ENCODE measurements around the gene ENDOU.

ENDOU gene

DNA sequence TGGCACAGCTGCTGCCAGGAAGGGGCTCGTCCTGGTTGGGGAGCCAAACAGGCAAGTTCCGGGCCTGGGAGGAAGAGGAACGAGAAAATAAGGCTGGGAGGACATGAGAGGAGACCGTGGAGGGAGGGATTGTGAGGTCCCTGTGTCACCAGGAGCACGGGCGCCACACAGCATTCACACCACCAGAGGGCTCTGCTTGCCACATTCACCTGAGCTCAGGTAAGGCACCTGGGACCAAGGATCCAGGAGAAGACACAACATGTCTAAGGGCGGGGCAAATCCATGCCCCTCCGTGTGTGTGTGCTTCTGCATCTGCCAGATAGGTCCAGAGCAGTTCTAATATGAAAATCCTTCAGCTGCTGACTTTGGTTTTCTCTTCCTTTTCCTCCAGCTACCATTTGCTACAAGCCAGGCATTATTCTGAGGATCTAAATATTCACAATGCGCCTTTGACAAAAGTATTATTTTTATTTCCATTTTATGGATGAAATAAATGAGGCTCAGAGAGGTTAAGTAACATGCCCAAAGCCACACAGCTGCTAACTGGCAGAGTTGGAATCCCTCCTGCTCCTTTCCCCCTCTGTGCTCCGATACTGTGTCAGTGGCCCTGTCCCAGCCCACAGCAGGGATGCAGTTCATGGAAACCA, 18.8 kb upstream of the ENDOU start:
- DNase-seq (ENCODE audit: low read depth in 2 of 2), result peak; percentile 29 to 33

DNA sequence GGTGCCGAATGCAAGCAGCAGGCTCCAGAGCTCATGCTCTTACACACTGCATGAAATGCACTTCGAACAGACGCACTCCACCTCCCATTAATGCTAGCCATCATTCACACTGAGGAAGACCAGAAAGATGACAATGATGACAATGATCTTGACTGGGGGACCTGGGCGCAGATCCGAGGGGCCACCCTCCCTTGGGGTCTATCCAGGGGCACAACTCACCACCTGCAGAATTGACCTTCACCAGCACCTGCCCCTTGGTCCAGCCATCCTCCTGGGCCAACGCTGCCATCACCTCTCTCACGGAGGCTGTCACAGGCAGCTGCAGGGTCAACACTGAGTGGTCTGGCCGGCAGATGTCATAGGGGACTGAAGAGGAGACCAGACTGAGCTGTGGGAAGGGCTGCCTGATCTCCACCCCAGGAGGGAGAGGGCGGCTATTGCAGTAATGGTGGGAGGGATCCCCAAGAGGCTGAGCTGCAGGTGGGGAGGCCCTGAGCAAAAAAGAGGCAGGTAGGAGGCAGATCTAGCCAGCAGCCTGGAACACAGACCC, 18.1 kb upstream of the ENDOU start:
- DNase-seq (ENCODE audit: low read depth in 2 of 2), result no peak

DNA sequence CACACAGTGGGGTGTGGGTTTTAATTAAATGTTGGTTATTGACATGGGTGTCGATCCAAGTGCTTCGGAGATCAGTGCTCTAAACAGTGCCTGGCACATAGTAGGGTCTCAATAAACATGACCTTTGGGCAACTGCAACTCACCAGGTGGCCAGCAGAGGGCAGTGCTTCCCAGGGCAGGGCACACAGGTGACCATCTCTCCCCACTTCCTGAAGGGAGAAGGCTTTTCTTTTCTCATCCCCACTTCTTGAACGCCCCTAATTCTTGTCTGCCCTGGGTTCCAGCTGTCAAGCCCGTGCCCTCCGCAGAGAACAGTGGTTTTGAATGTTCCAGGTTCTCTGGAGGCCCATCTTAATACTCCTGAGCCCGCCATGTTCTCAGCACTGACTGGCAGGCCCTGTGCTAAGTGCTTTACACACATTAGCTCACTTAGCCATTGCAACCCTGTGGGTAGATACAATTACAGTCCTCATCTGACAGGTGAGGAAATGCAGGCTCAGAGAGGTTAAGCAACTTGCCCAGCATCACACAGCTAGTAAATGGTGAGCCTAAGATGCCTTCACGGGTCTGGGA, 17.0 kb upstream of the ENDOU start:
- DNase-seq (ENCODE audit: low read depth in 2 of 2), result peak; percentile 41 to 63

DNA sequence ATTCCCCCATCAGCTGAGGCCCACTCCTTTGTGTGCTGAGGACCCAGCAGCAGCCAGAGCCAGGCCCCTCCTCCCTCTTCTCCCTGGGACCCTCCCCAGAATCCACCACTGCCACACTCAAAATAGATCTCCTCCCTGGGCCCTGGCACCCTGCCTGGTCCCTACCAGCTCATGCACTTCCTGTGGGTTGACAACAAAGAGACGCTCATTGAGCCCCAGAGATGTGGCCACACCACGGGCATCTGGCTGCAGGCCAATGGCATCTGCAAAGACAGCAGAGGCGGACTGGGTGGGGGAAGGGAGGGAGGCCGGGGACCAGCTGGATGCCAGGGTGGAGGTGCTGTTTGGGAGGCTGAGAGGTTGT, 16.0 kb upstream of the ENDOU start:
- peak in 1 of 2 donors; percentile 31 for DNase-seq (ENCODE audit: low read depth in 2 of 2)

DNA sequence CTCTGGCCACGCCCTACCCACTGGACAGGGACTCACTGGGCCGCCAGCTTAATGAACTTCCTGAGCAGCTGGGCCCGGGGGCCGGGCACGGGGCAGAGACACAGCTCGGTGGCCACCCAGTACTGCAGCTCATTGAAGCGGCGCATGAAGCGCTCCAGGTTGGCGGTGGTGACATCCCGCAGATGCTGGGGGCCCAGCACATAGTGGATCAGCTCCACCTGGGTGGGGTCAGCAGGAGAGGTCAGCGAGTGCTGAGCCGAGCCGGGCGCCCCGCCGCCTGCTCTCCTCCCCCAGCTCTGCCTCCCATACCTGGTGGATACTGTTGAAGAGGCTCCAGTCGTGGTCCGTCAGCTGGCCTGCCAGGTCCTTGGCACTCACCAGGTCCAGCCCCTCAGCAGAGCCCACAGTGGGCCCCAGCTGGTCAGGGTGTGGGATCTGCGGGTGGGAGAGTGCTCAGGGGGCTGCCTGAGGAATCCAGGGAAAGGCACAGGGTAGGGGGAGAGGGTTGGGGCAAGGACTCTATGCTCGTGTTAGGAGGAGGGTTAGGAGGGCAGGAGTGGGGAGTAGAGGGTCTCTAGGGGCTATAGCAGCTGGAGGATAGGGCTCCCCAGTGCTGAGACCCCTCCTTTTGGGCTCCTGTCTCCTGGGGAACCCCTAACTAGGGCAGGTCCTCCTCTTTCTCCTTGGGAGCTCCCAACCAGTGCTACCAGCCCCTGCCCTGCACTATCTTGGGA, 15.5 kb upstream of the ENDOU start:
- DNase-seq (ENCODE audit: low read depth in 2 of 2), result no peak

DNA sequence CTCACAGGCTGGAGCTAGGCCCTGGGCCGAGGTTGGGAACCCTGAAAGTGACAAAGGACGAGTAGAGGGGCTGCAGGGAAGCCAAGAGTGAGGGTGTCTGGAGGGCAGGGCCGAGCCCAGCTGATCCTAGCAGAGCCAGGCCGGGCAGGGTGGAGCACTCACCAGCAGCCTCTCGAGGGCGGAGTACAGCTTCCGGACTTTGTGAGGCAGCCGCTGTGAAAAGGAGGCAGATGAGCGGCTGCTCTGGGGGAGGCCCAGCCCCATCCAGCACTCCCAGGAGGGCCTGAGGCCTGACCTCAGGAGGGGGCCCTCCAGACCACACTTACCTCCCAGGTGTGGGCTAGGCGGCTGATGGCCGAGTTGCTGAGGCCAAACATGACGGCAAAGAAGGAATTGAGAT, 14.7 kb upstream of the ENDOU start:
- DNase-seq (ENCODE audit: low read depth in 2 of 2), result no peak

DNA sequence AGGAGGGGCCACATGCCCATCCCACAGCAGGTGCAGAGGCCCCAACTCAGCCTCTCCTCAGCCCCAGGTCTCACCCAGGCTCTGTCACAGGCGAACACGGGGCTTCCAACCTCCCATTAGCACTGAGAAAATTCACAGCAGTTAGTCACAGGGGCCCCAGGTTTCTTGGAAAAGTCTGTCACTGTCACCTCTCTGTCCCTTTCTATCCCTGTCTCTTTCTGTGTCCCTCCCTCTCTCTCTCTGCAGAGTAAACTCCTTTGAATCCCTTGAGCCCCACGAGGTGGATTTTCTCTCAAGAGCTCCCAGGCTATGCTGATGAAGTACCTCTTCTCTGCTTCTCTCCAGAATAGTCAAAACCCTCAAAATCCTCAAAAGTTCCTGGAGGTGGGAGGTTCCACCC, 14.0 kb upstream of the ENDOU start:
- DNase-seq (ENCODE audit: low read depth in 2 of 2), result no peak

DNA sequence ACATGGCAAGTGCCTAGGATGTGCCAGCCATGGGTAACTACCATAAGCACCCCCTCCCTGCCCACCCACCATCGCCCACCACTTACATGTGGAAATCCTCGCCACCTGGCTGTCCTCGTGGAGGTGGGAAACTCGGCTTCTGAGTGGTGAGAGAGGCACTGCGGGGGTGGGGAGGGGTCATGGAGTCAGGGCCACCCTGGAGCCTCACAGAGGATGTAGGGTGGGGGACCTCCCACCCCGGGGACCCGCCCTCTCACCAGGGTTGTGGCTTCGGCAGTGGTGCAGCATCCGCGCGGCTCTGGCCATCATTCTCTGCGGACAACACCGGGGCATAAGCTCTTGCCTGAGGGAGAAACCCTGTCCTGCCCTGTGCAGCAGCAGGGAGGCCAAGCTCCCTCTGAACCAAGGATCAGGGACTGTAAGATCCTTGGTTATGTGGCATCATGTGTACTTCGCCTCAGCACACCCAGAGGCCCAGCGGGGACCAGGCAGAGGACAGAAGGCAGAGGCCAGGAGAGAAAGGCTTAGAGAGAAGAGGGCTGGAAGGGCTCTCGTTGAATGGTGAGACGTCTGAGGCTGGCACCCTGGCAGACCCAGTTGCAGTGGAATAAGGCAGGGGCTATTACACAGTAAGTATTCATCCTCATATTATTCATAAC, 12.8 kb upstream of the ENDOU start:
- no peak for DNase-seq (ENCODE audit: low read depth in 2 of 2)

DNA sequence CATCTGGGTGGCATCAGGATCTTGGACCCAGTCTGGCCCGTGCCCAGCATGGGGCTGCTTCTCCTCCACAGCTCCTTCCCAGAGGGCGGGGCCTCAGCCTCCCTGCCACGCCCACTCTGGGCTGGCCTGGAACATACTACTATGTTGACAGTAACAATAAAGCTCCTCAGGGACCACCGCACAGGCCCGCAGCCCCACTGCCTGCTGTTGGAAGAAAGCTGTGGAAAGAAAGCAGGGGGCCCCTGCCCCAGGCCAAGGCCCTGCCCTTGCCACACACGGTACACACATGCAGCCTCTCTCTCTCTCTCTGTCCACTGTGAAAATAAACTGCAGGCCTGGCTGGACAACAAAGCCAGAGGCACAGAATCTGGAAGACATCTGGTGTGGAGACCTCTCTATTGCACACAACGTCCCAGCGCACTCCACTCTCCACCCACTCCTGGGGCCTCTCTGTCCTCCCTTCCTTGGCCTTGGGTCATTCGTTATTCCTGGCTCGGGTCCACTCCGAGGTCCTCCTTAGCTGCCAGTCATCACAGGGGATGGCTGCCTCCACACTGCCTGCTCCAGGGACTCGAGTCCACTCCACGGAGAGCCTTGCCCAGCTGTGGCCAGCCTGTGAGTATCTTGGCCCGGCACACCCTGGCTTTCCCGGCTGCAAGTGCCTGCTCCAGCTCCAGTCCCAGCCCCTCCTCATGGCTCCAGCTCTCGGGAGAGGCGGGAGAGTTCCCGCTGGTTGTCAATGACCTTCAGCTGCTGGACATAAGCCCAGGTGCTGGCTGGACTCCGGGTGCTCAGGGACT, 11.8 kb upstream of the ENDOU start:
- DNase-seq (ENCODE audit: low read depth in 2 of 2), result no peak

DNA sequence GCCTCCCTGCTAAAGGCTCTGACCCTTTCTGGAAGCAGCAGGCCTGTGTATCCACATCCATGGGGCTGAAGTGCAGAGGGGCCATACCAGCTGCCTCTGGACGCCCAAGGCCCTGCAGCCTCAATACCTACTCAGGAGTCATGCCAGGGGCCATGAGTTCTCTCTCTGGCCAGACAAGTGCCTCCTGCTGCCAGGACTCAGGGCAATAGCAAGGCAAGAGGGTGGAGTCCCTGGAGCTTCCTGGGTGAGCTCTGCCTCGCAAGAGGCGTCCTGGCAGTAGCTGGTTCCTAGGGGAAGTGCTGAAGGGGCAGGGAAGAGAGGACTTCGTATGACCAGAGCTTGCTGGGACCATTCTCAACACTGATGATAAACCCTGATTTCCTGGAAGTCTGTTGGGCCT, 10.9 kb upstream of the ENDOU start:
- DNase-seq (ENCODE audit: low read depth in 2 of 2), result no peak

DNA sequence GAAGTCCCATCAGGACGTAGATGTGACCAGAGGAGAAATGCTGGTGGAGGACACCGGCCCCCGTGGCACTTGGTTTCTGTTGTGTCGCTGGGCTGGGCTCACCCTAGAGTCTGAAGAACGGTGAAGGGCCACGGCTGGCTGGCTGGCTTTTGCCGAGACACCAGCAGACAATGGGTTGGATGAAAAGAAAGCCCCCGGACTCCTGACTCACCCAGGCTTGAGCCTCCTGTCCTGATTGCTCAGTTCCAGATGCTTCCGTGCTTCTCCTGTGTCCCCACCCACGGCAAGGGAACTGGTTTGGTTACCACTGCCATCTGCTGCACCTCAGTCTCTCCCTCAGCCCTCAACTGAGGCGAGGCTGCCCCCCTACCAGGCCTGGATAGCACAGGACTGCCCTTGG, 10.4 kb upstream of the ENDOU start:
- DNase-seq (ENCODE audit: low read depth in 2 of 2), result no peak

DNA sequence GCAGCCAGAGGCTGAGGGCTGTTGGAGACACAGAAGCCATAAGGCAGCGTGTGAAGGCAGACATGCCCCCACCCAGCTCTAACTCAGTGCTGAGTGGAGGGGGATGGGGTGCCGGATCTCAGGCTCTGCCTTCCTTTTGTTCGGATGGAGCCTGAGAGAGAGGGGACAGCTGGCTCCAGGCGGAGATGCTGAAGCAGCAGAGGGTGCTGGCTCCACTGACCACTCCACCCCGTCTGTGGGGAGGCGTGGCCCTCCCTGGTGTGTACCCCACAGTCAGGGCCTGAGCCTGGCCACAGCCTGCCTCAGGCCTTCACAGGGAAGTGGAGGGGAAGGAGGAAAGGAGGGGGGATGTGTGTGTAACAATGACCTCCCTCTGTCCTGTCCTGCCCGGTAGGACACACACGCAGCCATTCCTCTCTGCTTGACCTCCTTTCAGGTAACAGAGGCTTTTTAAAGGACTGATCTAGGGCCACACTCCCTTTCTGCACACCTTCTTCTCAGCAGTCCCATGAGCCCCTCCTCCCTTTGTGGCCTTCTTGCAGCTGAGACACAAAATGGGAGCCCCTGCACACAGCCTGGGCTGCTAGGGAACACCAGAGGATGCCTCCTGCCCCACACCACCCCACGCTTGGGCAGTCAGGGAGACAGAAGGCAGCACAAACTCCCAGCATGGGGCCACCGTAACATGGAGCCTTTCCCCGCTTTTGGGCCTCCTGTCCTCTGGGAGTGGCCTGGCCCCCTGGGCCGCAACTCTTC, 9.6 kb upstream of the ENDOU start:
- DNase-seq (ENCODE audit: low read depth in 2 of 2), result no peak

DNA sequence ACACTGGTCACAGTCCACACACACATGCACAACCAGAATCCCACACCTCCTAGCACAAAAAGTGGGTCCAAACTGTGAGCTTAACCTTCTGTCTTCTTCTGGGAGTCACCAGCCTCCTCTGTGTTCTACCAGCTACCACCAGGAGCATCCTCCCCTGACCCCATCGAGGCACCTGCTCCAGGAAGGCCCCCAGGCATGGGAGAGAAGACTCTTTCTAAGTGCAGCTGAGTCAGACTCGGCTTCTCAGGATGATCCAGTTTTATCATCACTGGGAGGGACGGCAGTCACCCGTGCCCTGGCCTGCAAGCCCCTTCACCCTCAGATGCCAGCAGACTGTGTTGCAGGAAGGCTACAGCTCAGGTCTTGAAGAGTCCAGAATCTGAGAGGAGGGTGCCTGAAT, 7.9 kb upstream of the ENDOU start:
- DNase-seq (ENCODE audit: low read depth in 2 of 2), result no peak

DNA sequence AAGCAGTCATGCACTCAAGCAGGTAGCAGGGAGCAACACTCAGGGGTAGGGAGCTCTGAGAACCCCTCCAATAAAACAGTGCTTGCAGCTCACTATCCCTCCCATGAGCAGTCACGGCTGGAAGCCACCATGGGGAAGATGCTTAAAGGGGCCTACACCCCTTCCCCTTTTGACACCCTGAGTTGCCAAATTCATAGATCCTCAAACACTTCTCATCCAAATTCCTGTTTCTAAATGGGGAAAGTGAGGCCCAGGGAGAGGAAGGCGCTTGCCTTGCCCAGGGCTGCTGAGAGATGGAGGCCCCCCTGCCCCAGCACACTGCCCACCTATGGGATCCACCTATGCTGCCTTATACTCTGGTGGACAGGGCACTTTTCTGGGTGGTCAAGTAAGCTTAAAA, 7.2 kb upstream of the ENDOU start:
- DNase-seq (ENCODE audit: low read depth in 2 of 2), result no peak

DNA sequence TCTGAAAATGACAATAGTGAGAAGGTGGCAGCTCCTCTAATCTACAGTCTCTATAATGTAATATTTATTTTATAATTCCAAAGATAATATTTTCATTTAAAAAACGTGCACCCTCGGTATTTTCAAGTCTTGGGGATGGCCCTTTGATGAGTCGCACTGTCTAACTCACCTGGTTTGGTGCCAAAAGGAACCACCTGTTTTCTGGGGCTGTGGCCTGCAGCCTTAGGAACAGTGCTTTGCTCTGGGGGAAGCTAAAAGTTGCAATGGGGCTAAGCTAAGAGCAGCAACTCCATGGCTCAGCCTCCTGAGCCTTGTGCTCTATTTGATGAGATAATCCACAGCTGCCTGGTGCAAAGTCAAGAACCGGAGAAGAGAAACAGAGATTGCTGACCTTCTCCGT, 6.4 kb upstream of the ENDOU start:
- no peak for DNase-seq (ENCODE audit: low read depth in 2 of 2)

DNA sequence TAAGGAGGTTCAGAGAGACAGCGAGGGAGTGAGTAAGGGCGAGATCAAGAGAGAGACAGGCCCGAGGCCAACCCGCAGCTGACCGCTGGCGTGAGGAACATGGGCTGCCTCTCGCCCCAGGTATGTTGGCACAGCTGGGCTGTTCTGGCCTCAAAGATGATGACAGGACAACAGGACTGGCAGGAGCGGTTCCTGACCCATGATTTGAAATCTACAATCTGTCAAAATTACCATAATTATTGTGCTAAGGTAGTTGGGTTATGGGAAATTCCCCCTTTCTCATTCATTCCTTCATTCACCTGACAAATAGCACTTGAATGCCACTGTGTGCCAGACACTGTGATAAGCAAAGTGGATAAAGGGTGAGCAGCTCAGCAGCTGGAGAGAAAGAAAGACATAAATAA, 5.1 kb upstream of the ENDOU start:
- no peak for DNase-seq (ENCODE audit: low read depth in 2 of 2)

DNA sequence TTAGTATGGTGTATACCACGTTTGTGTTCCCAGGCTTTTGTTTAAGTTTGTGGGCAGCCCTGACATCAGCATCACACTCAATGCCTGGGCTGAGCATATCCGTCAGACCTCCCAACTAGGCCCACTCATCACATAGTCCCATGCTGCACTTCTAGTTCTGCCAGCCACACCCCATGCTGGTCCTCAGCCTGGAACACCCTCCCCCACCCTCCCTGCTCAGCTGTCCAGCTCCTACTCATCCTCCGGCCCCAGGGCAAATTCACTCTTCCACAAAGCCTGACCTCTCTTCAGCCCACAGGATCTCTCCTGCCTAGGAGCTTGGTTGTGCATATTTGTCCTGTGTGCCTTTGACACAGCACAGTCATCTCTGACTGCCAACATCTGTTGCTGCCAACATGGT, 3.9 kb upstream of the ENDOU start:
- DNase-seq (ENCODE audit: low read depth in 2 of 2), result no peak

DNA sequence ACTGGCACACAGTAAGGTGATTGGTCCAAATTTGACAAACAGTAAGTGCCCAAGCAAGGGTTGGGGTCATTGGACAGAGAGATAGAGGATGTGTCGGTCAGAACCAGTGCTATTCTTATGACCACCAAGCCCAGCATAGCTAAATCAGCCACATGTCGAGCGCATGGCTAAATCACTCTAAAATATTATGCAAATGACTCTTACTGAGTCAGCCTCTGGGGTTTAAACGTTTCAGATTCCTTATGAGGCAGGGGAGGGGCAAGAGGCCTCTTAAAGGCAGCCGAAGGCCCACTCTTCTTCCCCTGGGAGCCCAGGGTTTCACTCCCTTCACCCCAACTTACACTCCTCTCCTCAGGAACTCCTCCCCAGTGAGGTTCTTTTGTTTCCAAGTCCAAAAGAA, 603 bp upstream of the ENDOU start:
- no peak for DNase-seq (ENCODE audit: low read depth in 2 of 2)

DNA sequence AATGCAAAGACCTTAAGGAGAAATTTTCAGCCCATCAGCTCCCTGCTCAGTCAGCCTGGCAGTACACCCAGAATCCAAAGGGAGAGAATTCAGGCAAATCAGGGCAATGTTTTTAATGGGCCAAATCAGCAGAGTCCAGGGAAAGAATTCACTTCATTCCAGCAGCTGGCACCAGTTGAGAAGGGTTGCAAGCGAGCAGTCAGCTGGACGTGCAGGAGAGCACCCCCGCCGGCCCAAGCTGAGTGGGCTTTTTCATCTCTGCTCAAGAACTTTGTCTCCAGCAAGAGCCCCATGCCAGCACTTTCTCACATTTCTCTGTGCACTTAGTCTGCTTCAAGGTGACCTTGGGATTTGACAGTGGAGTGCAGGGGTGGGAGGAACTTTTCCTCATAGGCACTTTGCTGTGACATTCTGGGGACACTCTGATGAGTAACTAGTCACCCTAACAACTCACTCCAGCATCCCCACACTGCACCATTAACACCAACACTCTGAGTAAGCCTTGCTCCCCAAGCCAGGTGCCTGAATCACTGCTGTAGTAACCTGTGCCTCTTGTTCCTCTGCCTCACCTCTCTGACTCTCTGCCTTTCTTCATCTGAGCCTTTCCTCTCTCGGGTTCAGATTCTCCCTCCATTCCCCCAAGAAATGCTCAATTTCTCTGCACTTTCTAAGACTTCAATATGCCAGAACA, 2.2 kb downstream of the ENDOU start:
- DNase-seq (ENCODE audit: low read depth in 2 of 2), result no peak

DNA sequence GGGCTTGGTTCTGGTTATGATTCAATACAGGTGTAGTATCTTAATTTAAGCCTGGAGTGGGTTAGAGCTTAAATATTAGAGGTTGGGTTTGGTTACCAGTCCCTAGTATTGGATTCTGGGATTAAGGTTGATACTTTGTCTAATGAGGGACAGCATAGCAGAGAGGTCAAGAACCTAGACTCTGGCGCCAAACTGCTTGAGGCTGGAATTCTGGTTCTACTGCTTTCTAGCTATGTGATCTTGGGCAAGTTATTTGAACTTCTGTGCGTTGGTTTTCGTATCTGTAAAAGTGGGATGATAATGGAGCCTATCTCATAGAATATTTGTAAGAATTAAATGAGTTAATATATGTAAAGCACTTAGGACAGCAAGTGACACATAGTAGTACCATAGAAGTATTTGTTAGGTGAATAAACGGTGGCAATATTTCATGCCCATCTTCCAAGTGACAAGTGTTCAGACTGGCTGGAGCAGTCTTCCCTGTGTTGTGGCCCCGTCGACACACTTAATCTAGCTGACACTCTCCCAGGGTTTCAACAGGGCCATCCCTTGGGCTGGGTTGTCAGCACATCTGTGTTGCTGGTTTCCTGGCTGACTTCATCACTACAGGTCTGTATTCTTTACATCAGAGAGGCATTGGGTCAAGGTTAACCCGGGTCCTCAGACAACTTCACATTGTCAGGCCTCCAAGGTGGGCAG, 3.0 kb downstream of the ENDOU start:
- DNase-seq (ENCODE audit: low read depth in 2 of 2), result no peak
